Activated T-cell treated with anti-CD3 and anti-CD28 coated beads for 24 hours (primary cell): Measurements from ENCODE around the gene COL18A1.

Source experiments
- DNase-seq: peaks from one replicate; pipeline ENCODE4 v3.0.0-alpha.2; 2020; ENCODE audit warnings: low read depth

COL18A1 gene

DNA sequence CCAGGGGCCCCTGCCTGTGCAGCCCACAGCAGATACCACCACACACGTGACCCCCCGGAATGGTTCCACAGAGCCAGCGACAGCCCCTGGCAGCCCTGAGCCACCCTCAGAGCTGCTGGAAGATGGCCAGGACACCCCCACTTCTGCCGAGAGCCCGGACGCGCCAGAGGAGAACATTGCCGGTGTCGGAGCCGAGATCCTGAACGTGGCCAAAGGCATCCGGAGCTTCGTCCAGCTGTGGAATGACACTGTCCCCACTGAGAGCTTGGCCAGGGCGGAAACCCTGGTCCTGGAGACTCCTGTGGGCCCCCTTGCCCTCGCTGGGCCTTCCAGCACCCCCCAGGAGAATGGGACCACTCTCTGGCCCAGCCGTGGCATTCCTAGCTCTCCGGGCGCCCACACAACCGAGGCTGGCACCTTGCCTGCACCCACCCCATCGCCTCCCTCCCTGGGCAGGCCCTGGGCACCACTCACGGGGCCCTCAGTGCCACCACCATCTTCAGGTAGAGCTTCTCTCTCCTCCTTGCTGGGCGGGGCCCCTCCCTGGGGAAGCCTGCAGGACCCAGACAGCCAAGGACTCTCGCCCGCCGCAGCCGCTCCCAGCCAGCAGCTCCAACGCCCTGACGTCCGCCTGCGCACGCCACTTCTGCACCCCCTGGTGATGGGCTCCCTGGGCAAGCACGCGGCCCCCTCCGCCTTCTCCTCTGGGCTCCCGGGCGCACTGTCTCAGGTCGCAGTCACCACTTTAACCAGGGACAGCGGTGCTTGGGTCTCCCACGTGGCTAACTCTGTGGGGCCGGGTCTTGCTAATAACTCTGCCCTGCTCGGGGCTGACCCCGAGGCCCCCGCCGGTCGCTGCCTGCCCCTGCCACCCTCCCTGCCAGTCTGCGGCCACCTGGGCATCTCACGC, 51.0 kb downstream of the COL18A1 start:
- no peak for DNase-seq

DNA sequence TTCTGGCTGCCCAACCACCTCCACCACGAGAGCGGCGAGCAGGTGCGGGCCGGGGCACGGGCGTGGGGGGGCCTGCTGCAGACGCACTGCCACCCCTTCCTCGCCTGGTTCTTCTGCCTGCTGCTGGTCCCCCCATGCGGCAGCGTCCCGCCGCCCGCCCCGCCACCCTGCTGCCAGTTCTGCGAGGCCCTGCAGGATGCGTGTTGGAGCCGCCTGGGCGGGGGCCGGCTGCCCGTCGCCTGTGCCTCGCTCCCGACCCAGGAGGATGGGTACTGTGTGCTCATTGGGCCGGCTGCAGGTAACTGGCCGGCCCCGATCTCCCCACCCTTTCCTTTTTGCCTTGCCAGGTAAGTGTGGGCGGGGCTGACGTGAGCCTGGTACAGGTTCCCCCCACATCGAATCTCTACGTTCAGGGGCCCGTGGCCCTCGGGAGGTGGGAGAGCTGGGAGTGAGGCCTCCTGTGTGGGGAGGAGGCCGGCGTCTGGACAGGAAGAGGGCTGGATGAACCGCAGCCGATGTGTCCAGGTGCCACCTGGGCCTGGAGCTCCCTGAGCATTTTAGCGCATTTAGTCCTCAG, 51.7 kb downstream of the COL18A1 start:
- no peak for DNase-seq

DNA sequence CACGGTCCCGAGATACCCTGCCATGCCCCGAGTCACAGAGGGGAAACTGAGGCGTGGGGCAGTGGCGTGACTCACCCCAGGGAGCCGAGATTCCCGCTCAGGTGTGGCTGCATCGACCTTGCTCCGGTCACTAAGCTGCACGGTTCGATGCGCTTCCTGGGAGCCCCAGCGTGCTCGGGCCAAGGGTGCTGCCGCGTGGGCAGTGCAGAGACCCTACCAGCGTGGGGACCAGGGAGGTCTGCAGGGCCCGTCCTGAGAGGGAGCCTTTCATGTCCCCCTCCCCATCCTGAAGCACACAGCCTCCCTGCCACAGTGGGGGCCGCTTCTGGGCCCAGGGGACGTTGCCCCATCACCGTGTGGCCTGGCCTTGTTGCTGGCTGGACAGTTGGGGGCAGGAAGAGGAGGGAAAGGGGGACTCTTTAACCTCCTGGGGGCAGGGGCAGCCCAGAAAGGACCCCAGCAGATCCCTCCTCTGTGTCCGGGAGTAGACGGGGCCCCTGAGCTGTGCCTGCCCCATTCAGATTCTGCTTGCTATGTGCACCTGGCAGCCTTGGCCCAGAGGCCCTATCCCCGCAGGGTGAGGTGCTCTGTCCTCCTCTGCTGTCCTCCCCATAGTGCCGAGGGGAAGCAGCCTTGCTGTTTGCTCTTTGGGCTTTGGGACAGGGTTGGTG, 52.3 kb downstream of the COL18A1 start:
- no peak for DNase-seq

DNA sequence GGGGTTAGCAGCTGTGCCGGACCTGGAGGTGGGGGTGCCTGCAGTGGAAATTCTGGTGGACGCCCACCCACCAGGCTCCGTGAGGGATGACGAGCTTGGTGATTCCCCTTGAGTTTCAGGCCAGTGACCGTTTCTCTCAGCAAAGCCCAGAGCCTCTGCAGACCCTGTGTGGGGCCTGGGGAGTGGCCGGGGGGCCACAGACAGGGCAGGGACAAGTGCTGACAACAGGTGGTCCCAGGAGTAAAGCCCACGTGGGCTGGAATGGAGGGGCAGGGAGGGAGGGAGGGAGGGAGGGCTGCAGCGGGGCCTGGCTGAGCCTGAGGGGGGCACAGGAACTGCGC, 52.8 kb downstream of the COL18A1 start:
- no peak for DNase-seq

DNA sequence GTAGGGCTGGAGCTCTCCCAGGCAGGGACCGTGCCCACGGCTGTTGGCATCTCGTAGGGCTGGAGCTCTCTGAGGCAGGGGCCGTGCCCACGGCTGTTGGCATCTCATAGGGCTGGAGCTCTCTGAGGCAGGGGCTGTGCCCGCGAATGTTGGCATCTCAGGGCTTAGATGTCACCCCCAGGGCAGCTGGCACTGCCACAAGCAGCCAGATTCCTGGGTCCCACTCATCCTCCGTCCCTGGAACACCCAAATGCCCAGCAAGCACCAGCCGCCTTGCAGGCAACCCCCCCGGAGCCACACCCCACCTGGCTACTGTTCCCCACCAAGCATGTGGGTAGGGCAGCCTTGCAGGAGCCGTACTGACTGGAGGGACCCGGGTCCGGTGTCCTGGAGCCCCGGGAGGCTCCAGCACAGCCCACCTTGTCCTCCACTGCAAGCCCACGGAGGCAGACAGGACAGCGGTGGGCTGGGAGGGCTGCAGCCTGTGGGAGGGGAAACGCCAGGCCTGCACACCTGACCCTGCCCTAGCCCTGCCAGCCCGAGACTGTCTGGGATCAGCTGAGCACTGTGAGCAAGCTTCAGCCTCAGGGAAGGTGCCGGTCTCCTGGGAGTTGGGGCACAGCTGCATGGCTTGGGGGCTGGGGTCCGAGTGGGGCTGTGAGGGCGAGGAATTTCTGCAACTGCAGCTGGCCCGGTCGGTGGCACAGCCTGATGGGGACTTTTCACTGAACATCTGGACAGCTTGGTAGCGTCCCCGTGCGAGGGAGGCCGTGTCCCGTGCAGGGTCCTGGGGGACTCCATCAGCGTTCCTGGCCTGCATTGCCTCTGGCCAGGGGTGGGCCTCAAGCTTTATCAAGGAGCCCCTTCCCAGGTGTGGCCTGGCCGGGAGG, 53.6 kb downstream of the COL18A1 start:
- no peak for DNase-seq

DNA sequence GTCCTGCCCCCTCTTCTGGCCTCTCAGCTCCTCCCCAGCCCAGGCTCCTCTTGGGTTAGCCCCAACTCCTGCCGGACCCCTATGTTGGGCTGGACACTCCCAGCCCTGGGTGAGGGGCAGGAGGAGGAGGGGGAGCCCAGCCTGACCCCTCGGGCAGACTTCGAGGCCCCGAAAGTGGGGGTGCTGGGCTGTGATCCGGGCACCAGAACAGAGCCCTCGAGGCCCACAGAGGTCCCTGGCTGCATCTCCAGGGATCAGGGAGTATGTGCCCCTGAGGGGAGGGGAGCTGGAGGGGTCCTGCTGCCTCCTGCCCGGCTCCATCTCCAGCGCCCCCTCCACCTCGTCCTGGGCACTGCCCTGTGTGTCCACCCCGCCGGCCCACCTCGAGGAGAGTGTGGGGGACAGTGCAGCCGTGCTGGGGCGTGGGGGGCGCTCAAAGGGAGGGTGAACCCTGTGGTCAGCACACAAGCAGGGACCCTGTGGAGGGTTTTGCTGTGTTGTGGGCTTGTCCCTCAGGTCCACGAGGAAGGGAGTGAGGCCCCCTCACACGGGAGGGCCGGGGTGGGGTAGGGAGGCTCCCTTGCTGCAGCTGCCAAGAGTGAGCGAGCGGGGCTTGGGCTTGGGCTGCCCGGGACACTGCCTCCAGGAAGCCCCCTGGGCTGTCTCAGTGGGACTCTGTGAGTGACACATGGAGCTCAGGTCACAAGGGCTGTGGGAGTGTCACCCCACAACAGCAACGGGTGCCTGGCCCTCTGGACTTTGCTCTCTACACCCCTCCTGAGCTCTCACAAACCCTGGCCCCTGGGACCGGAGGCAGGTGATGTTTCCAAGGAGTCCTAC, 54.4 kb downstream of the COL18A1 start:
- DNase-seq: no peak

DNA sequence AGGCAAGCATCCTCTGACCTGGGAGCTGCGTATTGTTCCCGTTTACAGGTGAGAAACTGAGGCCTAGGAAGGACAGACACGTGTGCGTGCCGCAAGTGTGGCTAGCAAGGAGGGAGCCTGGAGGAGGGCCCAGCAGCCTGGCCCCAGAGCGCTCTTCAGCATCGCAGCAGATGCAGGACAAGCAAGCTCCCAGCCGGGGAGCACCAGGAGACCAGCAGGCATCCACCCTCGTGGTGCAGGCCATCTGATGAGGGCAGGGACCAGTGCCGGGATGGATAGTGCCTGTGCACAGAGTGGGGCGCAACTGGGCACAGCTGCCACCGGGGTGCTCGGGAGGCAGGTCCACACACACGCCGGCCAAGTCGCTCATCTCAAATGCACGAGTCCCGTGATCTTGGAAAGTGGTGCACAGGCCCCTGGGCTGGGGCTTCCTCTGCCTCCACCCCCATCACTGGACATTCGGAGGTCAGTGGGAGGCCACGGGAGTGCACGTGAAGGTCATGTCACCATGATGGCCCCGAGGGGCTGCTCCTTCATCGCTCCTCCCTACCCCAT, 55.1 kb downstream of the COL18A1 start:
- no peak for DNase-seq

DNA sequence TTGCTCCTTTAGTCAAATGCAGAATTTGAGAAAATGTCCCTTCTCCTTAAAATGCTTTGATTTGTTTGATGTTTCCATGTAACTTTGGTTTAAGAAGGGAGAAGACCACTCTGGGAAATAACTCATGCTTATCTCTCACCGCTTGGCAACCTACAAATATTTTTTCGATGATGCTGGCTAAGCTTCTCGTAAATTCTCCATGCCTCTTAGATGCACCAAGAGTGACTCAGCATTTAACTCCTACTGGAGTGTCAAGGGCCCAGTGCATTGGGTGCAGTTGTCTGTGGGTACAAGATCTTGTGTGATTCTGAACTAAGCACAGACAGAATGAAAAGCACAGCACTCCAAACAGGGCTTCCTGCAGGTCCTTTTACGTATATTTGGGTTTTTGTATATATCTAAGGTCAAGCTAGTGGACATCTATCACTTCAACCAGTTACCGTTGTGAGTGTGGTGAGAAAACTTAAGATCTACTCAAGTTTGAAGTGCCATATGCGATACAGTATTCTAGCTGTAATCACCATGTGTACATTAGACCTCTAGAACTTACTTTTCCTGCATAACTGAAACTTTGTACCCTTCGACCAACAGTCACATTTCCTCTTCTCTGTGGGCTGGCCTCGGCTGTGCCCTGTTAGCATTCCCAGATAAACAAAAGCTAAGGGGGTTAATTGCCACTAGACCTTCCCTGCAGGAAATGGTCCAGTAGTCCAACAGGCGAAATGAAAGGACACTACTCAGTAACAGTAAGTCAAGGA, 55.8 kb downstream of the COL18A1 start:
- no peak for DNase-seq

DNA sequence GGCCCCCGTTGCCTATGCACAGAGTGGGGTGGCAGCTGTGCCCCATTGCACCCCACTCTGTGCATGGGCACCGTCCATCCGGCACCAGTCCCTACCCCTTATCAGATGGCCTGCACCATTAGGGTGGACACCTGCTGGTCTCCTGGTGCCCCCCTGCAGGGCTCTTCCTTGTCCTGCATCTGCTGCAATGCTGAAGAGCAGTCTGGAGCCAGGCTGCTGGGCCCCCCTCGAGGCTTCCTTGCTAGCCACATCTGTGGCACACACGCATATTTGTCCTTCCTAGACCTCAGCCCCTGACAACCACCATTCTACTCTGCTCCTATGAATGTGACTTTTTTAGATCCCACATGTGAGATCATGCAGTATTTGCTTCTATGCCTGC, 56.4 kb downstream of the COL18A1 start:
- no peak for DNase-seq

DNA sequence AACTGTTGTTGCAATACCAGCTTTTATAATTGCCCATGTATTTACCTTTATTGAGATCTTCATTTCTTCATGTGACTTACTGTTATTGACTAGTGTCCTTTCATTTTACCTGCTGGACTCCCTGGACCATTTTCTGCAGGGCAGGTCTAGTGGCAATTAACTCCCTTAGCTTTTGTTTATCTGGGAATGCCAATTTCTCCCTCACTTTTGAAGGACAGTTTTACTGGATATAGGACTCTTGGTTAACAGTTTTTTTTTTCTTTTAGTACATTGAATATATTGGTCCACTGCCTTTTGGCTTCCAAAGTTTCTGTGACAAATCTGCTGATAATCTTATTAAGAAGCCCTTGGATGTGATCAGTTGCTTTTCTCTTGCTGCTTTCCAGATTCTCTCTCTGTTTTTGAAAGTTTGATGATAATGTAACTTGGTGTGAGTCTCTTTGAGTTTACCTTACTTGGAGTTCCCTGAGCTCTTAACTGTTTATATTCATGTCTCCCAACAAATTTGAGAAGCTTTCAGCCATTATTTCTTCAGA, 56.9 kb downstream of the COL18A1 start:
- no peak for DNase-seq

DNA sequence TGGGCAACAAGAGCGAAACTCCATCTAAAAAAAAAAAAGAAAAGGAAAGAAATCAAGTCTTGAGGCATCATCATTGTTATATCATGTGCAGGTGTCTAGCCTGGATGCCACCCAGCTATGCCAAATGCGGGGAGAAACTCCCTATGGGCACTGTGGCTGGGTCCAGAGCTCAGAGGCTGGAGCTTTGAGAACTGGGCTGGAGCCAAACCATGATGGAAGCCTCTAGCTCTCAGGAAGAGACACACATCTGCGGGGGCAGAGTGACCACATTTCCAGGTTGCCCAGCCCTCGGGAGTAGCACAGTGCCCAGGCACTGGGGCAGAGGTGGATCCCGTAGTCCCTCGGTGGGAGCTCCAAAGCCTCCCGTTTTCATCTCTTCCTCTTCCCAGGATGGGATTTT, 58.9 kb downstream of the COL18A1 start:
- DNase-seq: no peak

DNA sequence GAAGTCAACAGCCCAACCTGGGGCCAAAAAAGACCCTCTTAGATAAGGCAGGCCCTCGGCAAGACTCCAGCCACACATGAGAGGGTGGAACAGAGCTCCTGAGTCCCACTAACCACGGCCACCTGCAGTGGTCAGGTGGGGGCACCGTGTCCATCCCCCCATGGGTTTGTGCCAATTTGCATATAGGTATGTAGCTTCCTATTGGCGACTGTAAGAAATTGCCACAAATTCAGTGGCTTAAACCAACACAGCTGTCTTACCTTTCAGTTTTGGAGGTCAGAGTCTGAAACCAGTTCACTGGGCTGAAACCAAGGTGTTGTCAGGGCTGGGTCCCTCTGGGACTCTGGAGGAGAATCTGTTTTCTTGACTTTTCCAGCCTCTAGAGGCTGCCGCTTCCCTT, 59.3 kb downstream of the COL18A1 start:
- DNase-seq: no peak

DNA sequence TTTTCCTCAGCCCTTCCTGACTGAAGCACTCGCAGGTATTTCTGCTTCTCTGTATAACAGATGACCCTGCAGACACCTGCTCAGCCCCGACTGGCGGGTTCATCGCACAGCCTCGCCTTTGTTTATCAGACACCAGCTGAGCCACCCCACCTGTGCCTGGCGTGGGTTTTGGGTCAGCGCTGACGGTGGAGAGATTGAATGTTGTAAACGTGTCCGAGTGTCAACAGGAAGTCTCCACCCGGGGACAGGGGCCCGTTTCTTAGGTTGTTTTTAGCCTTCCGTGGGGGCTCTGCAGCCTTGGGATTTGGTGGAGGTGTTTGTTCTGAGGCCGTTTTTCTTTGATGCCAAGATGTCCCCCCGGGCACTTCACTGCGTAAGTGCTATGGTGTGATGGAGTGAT, 60.1 kb downstream of the COL18A1 start:
- DNase-seq: no peak

DNA sequence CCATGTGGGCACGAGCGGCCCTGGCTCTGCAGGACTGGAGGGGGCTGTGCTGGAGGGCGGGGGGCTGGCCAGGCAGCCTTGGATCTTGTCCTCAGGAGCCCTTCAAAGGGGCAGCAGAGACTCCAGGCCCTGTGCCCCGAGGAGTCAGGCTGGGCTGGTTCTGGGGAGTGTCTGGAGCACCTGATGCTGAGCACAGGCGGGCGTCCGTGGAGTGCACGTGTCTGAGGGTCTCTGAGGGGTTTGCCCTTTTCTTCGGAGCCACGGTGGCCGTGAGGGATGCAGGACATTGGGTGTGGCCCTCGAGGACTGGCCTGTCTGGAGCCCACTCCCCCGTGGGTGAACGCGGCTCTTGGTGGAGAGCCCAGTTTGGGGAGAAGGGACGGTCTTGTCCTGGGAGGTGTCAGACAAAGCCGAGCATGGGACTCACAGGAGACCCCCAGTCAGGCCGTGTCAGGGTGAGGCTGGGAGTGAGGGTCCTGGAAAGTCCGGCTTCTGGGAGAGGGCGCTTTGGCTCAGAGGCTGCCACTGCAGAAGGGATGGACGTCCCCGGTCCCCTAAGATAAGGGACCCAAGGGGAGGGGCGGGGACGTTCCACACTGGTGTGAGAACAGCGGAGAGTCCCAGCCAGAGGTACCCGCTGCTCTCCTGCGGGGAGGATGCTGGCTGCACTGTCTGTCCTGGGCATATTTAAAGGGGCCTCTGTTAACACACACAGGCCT, 60.8 kb downstream of the COL18A1 start:
- DNase-seq: no peak

DNA sequence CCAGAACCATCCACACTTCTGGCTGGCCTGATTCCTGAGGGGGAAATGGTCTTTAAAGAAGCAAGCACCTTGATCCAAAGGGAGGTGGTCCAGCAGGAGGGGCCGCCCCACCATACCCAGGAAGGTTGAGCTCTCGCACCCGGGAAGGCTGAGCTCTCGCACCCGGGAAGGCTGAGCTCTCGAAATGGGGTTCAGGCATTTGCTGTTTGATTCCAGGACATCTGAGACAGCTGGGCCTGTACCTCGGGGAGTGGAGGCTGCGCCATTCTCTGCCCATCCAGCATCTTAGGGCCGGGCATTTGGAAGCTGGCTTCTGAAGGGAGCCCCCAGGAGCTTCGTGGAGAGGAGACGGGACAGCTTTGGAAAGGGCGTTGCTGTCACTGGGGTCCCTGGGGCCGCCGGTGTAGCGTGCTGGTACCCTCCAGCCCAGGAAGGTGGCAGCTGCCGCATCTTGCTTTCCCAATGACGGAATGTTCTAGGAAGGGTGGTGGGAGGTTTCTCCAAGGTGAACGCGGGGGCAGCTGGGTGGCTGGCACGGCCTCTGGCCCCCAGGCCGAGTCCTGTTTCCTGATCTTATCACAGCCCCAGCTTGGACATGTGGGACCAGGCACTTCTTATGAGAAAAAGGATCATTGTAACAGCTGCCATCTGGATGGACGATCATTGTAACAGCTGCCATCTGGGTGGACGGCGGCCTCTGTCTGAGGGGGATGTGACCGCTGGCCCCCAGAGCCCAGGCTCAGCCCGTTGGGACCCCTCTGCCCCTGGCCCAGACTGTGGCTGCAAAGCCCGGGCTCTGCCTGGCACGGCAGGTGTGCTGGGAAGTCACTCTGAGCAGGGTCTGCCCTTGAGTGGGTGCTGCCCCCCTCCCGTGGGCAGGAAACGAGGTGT, 61.6 kb downstream of the COL18A1 start:
- DNase-seq: no peak

DNA sequence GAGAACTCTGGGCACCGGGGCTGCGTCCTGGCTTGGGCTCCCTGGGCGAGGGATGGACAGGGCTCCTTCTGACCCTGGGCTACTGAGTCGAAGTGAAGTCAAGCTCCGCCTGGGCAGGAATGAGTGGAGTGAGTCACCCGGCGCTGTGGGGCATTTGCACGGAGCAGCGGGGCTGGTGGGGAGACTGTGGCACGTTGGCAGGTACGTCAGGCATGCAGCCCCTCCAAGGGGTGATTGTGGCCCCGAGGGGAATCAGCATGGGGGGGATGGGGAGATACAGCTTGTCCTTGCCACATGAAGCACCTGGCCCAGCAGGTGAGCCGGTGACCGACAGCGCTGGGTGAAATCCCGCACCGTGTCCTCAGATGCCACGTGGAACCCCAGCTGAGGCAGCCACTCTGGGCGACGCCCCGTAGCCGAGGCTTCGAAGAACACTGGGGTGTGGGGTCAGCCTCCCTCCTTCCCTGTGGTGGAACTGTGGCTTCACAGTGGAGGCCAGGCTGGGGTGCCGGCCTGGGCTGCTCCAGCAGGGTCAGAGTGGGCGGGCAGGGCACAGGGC, 62.3 kb downstream of the COL18A1 start:
- no peak for DNase-seq

DNA sequence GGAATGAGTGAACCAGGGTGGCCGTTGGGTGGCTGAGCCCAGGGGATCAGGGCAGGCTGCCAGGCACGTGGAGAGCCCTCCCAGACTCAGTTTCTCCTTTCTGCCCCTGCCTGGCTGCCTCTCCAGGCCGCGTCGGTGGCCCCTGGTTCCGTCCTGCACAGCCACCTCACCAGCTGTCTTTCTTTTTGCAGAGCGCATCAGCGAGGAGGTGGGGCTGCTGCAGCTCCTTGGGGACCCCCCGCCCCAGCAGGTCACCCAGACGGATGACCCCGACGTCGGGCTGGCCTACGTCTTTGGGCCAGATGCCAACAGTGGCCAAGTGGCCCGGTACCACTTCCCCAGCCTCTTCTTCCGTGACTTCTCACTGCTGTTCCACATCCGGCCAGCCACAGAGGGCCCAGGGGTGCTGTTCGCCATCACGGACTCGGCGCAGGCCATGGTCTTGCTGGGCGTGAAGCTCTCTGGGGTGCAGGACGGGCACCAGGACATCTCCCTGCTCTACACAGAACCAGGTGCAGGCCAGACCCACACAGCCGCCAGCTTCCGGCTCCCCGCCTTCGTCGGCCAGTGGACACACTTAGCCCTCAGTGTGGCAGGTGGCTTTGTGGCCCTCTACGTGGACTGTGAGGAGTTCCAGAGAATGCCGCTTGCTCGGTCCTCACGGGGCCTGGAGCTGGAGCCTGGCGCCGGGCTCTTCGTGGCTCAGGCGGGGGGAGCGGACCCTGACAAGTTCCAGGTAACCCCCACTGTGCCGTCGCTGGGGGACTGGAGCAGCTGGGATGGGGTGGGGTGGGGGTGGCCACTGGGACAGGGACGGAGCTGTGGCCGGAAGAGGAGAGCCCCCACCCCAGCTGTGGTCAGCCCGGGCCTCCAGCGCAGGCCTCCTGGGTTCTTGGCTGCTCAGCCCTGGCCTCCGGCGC, 63.3 kb downstream of the COL18A1 start:
- DNase-seq: no peak
